ENCODE results near the gene THSD4.

- TF ChIP-seq CREB5 (CRISPR knock-in tag; IDR thresholded peaks at IDR 0.05) = no peak
- no peak for TF ChIP-seq CTCF (IDR thresholded peaks at IDR 0.05 in 2 of 3, conservative IDR thresholded peaks at IDR 0.05 in 1 of 3; ENCODE audit: insufficient read depth in 2 of 3, low read depth in 1 of 3, low read length in 3 of 3)
- no peak for TF ChIP-seq EZH2 (IDR thresholded peaks at IDR 0.05; ENCODE audit: borderline replicate concordance, low read depth, low read length)
- TF ChIP-seq TCF7L2 (IDR thresholded peaks at IDR 0.05; ENCODE audit: low read depth, low read length) = no peak
- no peak for TF ChIP-seq HMG20A (CRISPR knock-in tag; conservative IDR thresholded peaks at IDR 0.05)
- no peak for TF ChIP-seq POLR2A (conservative IDR thresholded peaks at IDR 0.05)
- TF ChIP-seq POLR2AphosphoS5 (IDR thresholded peaks at IDR 0.05; ENCODE audit: control insufficient read depth, insufficient read depth, low read depth, low read length) = no peak
- no peak for TF ChIP-seq HDAC6 (IDR thresholded peaks at IDR 0.05; ENCODE audit: low read depth, low read length)
- TF ChIP-seq CHD7 (IDR thresholded peaks at IDR 0.05; ENCODE audit: low read depth, low read length) = no peak
- TF ChIP-seq BDP1 (IDR thresholded peaks at IDR 0.05; ENCODE audit: insufficient read depth, insufficient read length) = no peak
These were observed 428.1 kb downstream of the THSD4 start for GRCh38 chr15:71543413-71543812.
